Measurements from ENCODE around the gene THRA. TPM values are rescaled to one million over a fixed set of nuclear protein-coding genes. Genes with fewer than 3 reads are reported as not detected.

THRA gene
- total and polyA plus RNA-seq, 9 of the 15 experiments (the other 6 are each of a cell fraction or from before 2014, with no cell fraction given): 0.34 to 23.4 (median 12.7) TPM

DNA sequence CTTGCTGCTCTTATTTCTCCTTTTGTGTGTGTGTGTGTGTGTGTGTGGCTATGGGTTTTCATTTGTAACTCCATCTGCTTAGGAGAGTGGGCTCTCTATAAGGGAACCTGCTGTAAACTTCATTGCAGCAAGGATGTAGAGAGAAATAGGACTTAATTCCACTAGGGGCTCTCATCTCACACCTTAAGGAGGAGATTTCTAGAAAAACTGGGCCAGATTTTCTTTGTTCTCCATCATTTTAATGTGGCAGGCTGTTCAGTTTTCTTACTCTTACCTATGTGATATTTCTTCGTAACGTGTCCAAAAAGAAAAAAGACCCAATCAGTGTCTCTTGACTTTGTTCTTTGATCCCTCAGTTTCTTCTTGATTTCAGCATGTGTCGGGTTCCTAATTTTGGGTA is 73.1 kb downstream of the THRA start:
- Histone ChIP-seq H3K27ac (ENCODE audit: extremely low read depth, low read depth, low read length) (no peak overlapping the region), H3K9me1 (ENCODE audit: control insufficient read depth, insufficient read depth, low read length) (no peaks in the 10 kb centered on the region), H3K4me2 (ENCODE audit: insufficient read depth, low read length) (no peak overlapping the region), H3K9me3 (replicated peaks; ENCODE audit: control insufficient read depth, insufficient read depth, low read depth, low read length) (no peaks in the 10 kb centered on the region), H3K4me3 (no peak overlapping the region), H4K20me1 (replicated peaks; ENCODE audit: control insufficient read depth, insufficient read depth, low read length) (no peaks in the 10 kb centered on the region), H3K27me3 (ENCODE audit: control insufficient read depth in 2 of 2, insufficient read depth in 2 of 2, low read length in 2 of 2) (no peaks in the 10 kb centered on the region), H2AFZ (ENCODE audit: low read depth, low read length) (no peak overlapping the region), H3K4me1 (replicated peaks in 1 of 2; ENCODE audit: control insufficient read depth in 2 of 2, insufficient read depth in 2 of 2, low read length in 2 of 2) (peaks cover 6 to 11% of the 10 kb centered on the region in 2 experiments; a peak in 4 of 5 replicates), H3K79me2 (ENCODE audit: control insufficient read depth, insufficient read depth, low read length) (peaks cover 27% of the 10 kb centered on the region), H3K36me3 (ENCODE audit: control insufficient read depth, insufficient read depth, low read length) (peaks cover 68% of the 10 kb centered on the region), H3K9ac (ENCODE audit: insufficient read depth in 1 of 2, low read depth in 2 of 2, low read length in 2 of 2) (no peak overlapping the region)
- intact Hi-C loops (cut with micrococcal nuclease): no loop called here
- BruUV-seq (replicated peaks): no TSS peak
- FAIRE-seq (no peak), ATAC-seq (no peak), DNase-seq (ENCODE audit: extremely low read depth in 1 of 4, low spot score in 3 of 4) (no peak)
- TF ChIP-seq HNRNPH1 (optimal IDR thresholded peaks at IDR 0.05; ENCODE audit: low read depth, low read length) (no peak), TAF15 (IDR thresholded peaks at IDR 0.05; ENCODE audit: low read depth, low read length) (no peak), POLR2A (conservative IDR thresholded peaks at IDR 0.05) (0 out of 2 replicates have a peak, but pooled peaks have one; percentile 2), MAFF (IDR thresholded peaks at IDR 0.05; ENCODE audit: low read length) (no peak)
- in situ Hi-C loops (cut with MboI): no loop called here
- CTCF ChIA-PET (ENCODE audit: low intra/inter-chr PET ratio): no interaction called here
- POLR2A ChIA-PET: interaction anchor here (4.0 kb wide), 1 partner anchor 12 kb away, joined by 23 read pairs; no protein-coding TSS in a partner anchor
- WGBS (ENCODE audit: insufficient coverage, low coverage, missing lambda C conversion rate): 93% methylated on average over 3 of the region's 3 CpGs

DNA sequence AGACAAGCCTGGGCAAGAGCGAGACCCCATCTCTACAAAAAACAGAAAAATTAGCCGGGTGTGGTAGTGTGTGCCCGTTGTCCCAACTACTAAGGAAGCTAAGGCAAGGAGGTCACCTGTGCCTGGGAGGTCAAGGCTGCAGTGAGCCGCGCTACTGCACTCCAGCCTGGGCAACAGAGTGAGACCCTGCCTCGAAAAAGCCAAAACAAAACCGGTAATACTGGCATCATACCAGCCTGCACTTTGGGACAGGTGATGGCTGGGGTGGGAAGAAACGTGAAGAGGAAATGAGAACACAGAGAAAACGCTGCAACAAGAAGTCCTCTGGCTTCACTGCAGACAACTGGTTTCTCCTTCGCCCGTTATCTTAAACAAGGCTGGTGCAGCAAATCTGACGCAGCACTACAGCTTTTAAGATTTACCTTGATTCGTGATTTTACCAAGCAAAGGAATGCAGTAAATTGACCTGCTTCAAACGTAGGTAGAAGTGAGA is 76.8 kb downstream of the THRA start:
- ATAC-seq (peak; percentile 17), FAIRE-seq (no peak), DNase-seq (ENCODE audit: extremely low read depth in 1 of 4, low spot score in 3 of 4) (peak in 1 of 4 experiments; percentile 18)
- no peaks in the 10 kb centered on the region for H3K9me3 ChIP-seq (replicated peaks; ENCODE audit: control insufficient read depth, insufficient read depth, low read depth, low read length)
- no peaks in the 10 kb centered on the region for H3K27me3 ChIP-seq (ENCODE audit: control insufficient read depth in 2 of 2, insufficient read depth in 2 of 2, low read length in 2 of 2)
- H3K4me2 ChIP-seq (ENCODE audit: insufficient read depth, low read length): peak overlapping the region; percentile 100
- CTCF ChIA-PET (ENCODE audit: low intra/inter-chr PET ratio): no interaction called here
- 3% methylated on average over 14 of the region's 14 CpGs for WGBS (ENCODE audit: insufficient coverage, low coverage, missing lambda C conversion rate)
- TSS peak; percentile 78 for BruUV-seq (replicated peaks)
- peak overlapping the region; percentile 95 for H2AFZ ChIP-seq (ENCODE audit: low read depth, low read length)
- H3K79me2 ChIP-seq (ENCODE audit: control insufficient read depth, insufficient read depth, low read length): peaks cover 42% of the 10 kb centered on the region
- POLR2A ChIA-PET: interaction anchor here (0.6 to 5.4 kb wide), 23 partner anchors 9 to 430 kb away, joined by 3 to 57 read pairs (median 5); partner anchors contain the start of genes MED24, MSL1, NR1D1 and THRA
- peak overlapping the region; percentile 84 to 92 for H3K9ac ChIP-seq (ENCODE audit: insufficient read depth in 1 of 2, low read depth in 2 of 2, low read length in 2 of 2)
- peaks cover 9 to 11% of the 10 kb centered on the region in 2 experiments; a peak in 4 of 5 replicates for H3K4me1 ChIP-seq (replicated peaks in 1 of 2; ENCODE audit: control insufficient read depth in 2 of 2, insufficient read depth in 2 of 2, low read length in 2 of 2)
- intact Hi-C loops (cut with micrococcal nuclease) (no loop called here), in situ Hi-C loops (cut with MboI) (no loop called here)
- no peaks in the 10 kb centered on the region for H3K9me1 ChIP-seq (ENCODE audit: control insufficient read depth, insufficient read depth, low read length)
- H4K20me1 ChIP-seq (replicated peaks; ENCODE audit: control insufficient read depth, insufficient read depth, low read length): no peaks in the 10 kb centered on the region
- peak overlapping the region; percentile 99 for H3K27ac ChIP-seq (ENCODE audit: extremely low read depth, low read depth, low read length)
- H3K4me3 ChIP-seq: peak overlapping the region; percentile 97
- H3K36me3 ChIP-seq (ENCODE audit: control insufficient read depth, insufficient read depth, low read length): peaks cover 56% of the 10 kb centered on the region
- TF ChIP-seq, protein P1, sequence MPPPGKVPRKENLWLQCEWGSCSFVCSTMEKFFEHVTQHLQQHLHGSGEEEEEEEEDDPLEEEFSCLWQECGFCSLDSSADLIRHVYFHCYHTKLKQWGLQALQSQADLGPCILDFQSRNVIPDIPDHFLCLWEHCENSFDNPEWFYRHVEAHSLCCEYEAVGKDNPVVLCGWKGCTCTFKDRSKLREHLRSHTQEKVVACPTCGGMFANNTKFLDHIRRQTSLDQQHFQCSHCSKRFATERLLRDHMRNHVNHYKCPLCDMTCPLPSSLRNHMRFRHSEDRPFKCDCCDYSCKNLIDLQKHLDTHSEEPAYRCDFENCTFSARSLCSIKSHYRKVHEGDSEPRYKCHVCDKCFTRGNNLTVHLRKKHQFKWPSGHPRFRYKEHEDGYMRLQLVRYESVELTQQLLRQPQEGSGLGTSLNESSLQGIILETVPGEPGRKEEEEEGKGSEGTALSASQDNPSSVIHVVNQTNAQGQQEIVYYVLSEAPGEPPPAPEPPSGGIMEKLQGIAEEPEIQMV (tag; conservative IDR thresholded peaks at IDR 0.05; ENCODE audit: low read depth): no peak
- TF ChIP-seq ARNT (IDR thresholded peaks at IDR 0.05) (no peak), SMARCA5 (IDR thresholded peaks at IDR 0.05) (peak; percentile 69; the same call in 1 of the 2 replicates), ADNP (tag; IDR thresholded peaks at IDR 0.05) (0 out of 2 replicates have a peak, but pooled peaks have one; percentile 28), DACH1 (IDR thresholded peaks at IDR 0.05; ENCODE audit: partially characterized antibody) (no peak), LCOR (CRISPR knock-in tag; IDR thresholded peaks at IDR 0.05) (peak; percentile 18), TAF7 (tag; IDR thresholded peaks at IDR 0.05) (no peak; the same call in 1 of the 2 replicates), CHD2 (IDR thresholded peaks at IDR 0.05; ENCODE audit: low read depth, low read length) (no peak), ZC3H4 (CRISPR knock-in tag; IDR thresholded peaks at IDR 0.05; ENCODE audit: borderline replicate concordance) (peak; percentile 80; the same call in 1 of the 2 replicates)
- TF ChIP-seq, protein P2, sequence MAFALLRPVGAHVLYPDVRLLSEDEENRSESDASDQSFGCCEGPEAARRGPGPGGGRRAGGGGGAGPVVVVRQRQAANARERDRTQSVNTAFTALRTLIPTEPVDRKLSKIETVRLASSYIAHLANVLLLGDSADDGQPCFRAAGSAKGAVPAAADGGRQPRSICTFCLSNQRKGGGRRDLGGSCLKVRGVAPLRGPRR (CRISPR knock-in tag; IDR thresholded peaks at IDR 0.05): no peak
- TF ChIP-seq, protein P3, sequence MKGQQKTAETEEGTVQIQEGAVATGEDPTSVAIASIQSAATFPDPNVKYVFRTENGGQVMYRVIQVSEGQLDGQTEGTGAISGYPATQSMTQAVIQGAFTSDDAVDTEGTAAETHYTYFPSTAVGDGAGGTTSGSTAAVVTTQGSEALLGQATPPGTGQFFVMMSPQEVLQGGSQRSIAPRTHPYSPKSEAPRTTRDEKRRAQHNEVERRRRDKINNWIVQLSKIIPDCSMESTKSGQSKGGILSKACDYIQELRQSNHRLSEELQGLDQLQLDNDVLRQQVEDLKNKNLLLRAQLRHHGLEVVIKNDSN (CRISPR knock-in tag; IDR thresholded peaks at IDR 0.05): no peak

Data from K562 (cell line).